Activated CD8-positive, alpha-beta memory T cell treated with anti-CD3 and anti-CD28 coated beads, Interleukin-2, amount 50 U/mL, for 24 hours (primary cell): ENCODE data around the gene ZNF764.
A peak's percentile ranks its signal among the peaks of the same experiment; 100 is the strongest.
"Not testable (repeated sequence)": the region's sequence is repeated elsewhere in the genome, so short reads cannot be mapped to it uniquely, and the experiment has no call there.

ENCODE experiments used
- DNase-seq: peaks from one replicate; pipeline ENCODE4 v3.0.0-alpha.2; 2020; ENCODE audit errors: extremely low read depth

ZNF764 gene

DNA sequence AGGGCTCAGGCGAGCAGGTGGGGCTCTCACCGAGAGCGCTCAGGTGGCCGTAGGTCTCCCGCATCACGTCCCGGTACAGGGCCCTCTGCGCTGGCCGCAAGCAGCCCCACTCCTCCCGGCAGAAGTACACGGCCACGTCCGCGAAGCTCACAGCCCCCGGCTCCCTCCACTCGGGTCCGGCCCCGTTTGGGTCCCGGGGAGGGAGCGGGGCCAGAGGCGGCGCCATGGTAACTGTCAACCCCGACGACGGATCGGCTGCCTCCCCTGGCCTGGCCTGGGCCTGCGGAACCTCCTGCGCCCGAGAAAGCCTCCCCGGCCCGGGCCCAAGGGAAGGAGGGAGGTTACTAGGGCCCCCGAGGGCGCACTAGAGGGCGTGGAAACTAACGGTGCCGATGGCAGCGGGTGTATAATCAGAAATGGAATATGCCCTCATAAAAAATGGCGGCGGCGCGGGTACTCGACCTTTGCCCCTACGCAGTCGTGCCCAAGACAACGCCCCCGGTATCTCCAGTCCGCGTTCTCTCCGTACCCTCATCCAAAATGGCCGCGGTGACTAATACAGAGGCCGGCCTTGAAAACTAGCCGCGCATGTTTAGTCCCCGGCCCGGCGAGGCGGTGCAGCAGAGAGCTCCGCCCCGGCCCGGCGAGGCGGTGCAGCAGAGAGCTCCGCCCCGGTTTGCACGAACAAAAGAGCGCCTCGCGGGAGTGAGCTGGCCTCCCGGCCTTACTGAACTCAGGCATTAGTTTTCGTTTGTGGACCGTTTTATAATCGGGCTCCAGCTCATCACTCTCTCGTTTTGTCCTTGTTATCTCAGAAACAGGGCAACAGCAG, at the start of gene ZNF764:
TSS of gene ZNF764 (minus strand) at position 418 of the 832 bp plus-strand sequence. CDS start at position 226, 192 bp downstream.
- peak; percentile 94 for DNase-seq

DNA sequence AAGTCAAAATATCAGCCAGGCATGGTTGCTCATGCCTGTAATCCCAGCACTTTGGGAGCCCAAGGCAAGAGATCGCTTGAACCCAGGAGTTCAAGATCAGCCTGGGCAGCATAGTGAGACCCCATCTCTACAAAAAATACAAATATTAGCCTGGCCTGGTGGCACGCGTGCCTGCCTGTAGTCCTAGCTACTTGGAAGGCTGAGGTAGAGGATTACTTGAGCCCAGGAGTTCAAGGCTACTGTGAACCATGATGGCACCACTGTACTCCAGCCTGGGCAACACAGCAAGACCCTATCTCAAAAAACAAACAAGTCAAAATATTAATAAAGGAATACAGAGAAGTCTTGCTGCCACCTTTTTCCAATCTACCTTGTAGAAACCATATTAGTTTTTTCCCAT, 47.8 kb upstream of the ZNF764 start:
- no peak for DNase-seq

DNA sequence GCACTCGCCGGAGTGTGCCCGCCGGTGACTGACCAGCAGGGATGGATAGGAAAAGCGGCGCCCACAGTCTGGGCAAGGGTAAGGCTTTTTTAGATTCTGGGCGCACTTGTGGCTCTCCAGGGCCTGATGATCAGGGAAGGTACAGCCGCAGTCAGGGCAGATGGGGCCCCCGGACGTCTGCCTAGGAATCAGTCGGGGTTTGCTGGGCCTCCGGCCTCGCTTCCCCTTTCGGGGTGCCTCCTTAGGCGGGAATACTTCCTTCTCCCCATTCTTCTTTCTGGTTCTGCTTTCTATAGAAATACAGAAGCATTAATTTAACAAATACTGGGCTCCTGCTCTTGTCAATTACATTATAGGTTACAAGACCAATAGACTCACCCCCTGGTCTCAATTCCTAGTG, 47.0 kb upstream of the ZNF764 start:
- no peak for DNase-seq

DNA sequence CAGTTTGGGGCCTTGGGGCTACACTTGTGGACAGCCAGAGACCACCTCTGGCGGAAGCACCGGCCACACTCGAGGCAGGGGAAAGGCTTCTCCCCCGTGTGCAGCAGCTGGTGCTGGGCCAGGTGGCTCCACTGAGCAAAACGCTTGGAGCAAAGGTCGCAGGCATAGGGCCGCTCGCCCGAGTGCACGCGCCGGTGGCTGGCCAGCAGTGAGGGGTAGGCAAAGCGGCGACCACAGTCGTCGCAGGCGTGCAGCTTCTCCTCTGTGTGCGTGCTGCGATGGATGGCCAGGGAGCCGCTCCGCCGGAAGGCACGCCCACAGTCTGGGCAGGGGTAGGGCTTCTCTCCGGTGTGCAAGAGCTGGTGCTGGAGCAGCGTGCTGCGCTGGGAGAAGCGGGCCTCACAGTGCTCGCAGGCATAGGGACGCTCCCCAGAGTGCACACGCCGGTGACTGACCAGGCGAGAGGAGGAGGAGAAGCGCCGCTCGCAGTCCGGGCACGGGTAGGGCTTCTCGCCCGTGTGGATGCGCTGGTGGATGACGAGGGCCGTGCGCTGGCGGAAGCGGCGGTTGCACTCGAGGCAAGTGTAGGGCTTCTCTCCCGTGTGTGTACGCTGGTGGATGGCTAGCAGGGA, 46.3 kb upstream of the ZNF764 start:
- DNase-seq: no peak

DNA sequence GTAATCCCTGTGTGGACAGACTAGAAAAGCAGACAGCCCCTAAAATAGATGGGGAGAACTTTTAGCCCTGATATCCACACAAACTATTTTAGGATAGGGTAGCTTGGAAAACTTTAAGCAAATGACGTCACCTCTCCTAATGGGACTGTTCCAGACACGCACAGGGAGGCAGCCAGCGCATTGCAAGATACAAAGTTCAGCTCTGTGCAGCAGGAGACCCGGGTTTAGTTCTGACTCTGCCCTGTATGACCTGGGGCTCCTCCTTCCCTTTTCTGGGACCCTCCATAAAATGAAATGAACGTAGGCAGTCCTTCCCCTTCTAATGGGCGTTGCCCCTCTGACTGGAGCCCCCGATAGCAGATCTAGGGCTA, 45.8 kb upstream of the ZNF764 start:
- no peak for DNase-seq

DNA sequence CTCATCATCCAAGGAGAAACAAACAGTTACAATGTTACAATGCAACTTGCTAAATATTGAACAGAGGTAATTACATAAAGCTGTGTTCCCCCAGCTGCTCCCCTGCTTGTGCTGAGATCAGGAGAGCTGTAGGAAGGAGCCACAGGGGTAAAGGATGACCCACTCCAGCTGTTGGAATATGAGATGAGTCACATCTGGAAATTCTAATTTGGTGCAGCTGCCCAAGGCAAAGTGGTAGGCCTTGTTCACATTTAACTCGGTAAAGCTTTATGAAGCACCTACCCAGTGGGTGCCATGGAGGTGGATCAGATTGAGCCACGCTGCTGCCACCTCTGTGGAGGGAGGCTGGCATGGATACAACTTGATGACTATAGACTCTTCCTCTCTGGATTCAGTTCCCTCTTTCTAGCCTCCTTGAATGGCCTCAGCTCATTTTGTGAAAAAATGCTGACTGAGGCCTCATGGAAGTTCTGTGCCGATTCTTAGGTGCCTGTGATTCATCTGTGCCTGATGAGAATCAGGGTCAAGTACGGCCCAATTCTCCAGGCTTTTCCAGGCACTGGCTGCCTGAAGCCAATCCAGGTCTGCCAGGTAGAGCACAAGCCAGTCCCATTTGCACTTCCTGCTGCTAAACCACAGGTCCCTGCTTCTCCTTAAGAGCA, 44.6 kb upstream of the ZNF764 start:
- no peak for DNase-seq

DNA sequence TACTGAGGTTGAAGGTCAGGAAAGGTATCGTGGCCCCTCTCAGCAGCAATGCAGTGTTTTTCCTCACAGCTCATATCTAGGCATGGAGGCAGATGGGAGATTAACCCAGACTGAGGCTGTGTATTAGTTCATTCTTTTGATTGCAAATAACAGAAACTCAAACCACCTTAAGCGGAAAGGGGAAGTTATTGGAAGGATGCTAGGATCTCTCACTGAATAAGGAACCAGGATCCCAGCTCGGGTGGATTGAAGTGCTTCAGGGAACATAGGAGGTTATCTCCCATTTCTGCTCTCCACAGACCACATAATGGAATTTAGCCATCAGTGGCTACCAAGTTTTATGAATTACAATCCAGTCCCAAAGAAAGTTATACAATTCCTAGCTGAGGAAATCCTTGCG, 43.8 kb upstream of the ZNF764 start:
- DNase-seq: no peak

DNA sequence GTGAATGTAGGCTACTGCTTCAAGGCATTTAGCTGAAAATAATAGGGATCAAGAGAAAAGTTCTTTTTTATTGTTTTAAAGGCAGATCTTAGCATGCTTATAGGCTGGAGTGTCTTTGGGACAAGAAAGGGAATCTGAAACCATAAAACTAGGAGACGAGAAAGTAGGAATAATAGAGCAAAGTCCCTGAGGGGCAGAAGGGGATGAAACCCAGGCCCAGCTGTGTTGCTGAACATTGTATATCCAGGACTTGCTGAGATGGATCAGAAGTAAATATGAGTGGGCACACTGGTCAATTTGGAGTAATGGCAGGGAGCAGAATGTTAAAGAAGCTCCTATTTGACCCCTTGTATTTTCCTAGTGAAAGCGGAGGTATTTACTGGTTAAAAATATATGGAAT, 42.8 kb upstream of the ZNF764 start:
- DNase-seq: no peak

DNA sequence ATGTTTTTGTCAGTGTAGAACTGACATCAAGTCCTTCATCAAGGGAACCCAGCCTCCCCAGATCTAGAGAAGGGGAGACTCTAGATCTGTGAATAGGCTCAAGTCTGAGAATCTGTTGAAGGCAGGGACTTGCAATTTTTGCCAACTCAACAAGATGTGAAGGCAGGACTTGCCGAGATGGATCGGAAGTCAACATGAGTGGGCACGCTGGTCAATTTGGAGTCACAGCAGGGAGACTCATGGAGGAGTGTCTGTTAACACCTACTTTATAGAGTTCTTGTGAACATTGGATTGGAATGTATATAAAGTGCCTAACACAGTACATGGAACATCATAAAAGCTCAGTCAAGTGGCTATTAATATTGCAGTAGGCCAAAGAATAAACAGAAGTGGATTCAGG, 42.0 kb upstream of the ZNF764 start:
- DNase-seq: no peak

DNA sequence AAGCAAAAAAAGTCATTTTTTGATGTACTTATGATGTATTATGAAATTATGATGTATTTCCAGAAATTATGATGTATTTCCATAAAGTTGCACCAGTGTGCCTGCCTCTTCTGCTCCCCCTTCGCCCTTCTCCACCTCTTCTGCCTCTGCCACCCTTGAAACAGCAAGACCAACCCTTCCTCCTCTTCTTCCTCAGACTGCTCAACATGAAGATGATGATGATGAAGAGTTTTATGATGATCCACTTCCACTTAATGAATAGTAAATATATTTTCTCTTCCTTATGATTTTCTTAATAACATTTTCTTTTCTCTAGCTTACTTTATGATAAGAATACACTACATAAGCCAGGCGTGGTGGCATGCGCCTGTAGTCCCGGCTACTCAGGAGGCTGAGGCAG, 34.7 kb upstream of the ZNF764 start:
- DNase-seq: no peak

DNA sequence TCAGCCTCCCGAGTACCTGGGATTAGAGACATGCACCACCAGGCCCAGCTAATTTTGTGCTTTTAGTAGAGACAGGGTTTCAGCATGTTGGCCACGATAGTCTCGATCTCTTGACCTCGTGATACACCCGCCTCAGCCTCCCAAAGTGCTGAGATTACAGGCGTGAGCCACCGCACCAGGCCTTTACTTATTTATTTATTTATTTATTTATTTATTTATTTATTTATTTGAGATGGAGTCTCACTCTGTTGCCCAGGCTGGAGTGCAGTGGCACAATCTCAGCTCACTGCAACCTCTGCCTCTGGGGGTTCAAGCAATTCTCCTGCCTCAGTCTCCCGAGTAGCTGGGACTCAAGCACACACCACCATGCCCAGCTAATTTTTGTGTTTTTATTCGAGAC, 32.7 kb upstream of the ZNF764 start:
- not testable (repeated sequence) for DNase-seq

DNA sequence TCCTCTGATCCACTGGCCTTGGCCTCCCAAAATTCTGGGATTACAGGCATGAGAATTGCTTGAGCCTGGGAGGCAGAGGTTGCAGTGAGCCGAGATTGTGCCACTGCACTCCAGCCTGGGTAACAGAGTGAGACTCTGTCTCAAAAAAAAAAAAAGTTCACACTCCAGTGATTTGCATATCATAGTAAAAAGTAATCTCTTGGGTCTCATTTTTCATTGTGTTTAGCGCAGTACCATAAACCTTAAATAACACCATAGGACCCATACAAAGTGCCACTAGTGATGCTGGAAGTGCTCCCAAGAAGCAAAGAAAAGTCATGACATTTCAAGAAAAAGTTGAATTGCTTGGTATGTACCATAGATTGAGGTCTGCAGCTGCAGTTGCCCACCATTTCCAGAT, 31.4 kb upstream of the ZNF764 start:
- not testable (repeated sequence) for DNase-seq

DNA sequence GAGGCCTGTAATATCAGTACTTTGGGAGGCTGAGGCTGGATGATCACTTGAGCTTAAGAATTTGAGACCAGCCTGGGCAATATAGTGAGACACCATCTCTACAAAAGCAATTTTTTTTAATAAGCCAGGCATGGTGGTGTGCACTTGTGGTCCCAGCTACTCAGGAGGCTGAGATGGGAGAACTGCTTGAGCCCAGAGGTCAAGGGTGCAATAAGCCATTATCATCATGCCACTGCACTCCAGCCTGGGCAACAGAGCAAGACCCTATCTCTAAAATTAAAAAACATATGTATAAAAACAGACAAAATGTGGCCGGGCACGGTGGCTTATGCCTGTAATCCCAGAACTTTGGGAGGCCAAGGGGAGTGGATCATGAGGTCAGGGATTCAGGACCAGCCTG, 30.5 kb upstream of the ZNF764 start:
- no peak for DNase-seq

DNA sequence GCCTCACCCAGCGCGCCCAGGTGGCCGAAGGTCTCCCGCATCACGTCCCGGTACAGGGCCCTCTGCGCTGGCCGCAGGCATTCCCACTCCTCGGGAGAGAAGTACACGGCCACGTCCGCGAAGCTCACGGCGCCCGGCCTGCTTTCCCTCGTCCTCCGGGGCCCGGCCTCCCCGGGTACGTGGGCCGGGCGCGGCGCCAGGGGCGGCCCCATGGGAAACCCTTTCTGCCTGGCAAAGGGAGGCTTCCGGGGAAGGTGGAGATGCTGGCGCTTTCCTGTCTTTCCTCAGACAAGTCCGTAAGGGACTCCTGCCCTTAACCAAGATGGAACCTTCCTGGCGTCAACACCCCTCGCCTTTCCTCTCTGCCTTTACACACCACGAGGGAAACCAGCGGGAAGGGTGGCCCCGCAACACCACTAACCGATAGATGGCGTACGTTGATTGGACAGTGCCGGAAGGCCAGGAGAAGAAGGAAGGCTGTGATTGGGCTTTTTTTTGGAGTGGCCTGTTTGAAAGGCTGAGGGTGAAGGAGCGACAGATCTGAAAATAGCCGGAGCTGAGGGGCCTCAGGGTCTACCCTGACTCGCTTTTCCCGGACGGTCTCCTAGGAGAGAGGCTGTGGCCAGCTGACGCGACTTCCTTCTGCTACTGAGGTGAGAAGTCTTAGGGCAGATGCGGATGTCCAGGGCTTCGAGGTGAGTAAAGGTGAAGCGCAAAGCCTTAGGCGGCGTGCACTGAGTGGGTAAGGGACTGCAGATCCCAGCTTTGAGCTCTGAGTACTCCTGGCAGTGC, 27.4 kb upstream of the ZNF764 start, which contains the start of gene ZNF785:
TSS of gene ZNF785 (minus strand) at position 298 of the 792 bp plus-strand sequence. CDS start at position 212, 86 bp downstream.
- DNase-seq: peak; percentile 78

DNA sequence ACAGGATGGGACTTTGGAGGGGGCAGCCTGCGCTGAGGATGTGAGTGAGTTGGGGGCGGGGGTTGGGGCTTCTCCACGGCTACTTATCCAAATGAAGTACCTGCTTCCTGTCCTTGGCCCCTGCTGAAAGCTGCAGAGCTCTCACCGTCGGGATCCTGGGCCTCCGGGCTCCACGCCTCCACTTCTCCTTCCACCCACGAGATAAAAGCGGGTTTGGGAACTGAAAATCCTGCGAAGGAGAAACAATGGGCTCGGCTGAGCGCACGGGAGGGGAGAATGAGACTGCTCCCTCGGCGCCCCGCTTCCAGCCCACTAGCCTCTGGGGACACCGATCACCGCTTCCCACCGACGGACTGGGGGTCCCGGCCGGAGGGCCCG, 26.8 kb upstream of the ZNF764 start:
- no peak for DNase-seq

DNA sequence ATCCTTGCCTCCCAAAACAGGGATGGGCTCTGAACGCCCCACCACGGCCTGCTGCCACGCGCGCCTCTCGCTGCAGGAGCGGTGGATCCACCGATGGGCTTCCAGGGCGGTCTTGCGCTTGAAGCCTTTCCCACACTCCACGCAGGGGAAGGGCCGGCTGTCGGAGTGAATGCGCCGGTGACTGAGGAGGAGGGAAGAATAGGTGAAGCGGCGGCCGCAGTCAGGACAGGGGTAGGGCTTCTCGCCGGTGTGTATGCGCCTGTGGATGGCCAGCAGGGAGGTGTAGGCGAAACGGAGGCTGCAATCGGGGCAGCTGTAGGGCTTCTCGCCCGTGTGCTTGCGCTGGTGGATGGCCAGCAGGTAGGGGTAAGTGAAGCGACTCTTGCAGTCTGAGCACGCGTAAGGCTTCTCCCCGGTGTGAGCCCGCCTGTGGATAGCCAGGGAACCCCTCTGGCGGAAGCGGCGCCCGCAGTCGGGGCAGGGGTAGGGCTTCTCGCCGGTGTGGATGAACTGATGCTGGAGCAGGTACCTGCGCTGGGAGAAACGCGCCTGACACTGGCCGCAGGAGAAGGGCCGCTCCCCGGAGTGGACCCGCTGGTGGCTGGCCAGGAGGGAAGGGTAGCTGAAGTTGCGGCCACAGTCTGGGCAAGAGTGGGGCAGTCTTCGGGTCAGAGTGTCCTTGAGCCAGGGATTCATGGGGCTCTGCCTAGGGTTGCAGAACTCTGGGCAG, 24.6 kb upstream of the ZNF764 start:
- DNase-seq: no peak

DNA sequence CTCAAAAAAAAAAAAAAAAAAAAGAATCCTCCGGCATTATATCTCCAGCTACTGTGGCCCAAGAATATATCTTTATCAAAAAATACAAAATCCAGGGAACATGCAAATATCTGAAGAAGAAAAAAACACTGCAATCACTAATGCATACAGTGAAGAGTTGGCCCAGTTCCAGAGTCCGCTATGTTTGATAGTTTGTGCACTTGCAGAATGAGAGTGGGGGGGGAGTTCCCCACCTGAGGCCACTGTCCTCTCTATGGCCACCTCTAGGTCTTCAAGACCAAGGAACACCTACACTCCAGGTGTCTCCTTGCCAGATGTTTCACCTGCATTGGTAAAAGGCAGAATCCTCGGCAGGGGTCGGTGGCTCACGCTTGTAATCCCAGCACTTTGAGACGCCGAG, 23.3 kb upstream of the ZNF764 start:
- no peak for DNase-seq

DNA sequence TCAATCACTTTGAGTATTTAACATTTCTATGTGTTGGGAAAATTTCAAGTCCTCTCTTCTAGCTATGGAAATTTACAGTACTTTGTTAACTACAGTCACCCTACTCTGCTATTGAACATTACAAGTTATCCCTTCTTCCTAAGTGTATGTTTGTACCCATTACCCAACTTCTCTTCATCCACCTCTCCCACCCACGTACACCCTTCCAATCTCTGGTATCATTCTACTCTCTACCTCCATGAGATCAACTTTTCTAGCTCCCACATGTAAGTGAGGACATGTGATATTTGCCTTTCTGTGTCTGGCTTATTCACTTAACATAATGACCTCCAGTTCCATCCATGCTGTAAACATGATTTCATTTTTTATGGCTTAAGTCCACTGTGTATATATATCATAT, 16.5 kb upstream of the ZNF764 start:
- no peak for DNase-seq

DNA sequence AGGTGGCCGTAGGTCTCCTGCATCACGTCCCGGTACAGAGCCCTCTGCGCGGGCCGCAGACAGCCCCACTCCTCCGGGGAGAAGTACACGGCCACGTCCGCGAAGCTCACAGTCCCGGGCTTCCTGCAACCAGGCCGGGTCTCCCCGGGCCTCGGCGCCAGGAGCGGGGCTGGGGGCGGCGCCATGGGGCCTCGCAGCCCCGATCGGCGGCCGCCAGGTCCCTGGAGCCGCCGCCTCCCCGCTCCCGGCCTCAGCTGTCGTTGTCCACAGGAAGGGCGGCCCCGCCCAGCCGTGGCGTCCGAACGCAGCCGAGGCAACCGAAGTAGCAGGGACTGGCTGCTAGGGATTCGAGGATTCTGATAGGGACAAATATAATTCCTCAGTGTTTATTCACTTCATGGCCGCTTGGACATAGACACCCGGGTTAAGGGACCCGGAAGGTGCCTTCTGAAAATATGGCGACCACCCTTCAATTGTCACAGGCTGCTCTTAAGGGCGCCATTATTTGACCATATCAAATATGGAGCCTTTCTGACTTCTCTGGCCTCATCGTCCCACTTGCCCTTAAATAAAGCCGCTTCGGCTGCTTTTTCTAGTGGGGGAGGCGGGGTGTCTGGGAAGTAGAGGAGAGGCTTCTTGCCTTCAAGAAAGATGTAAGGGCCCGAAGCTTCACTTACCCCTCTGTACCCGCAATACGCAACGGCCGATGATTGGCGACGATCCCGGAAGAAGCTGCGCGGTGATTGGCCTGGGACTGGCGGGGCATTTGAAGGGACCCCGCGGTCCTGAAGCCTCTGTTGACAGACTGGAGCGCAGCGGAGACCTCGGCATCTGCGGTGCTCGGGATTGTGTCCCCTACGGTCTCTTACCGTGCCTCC, 13.5 kb upstream of the ZNF764 start, which contains the start of gene ZNF688:
TSS of gene ZNF688 (minus strand) at position 270 of the 878 bp plus-strand sequence. CDS start at position 185, 85 bp downstream.
- peak; percentile 88 for DNase-seq
